T-helper 9 cell (primary cell): ENCODE results near the gene RAD51B.
"Not testable (repeated sequence)": the region's sequence is repeated elsewhere in the genome, so short reads cannot be mapped to it uniquely, and the experiment has no call there.

Source experiments
- DNase-seq: peaks from one replicate; pipeline ENCODE4 v3.0.0-alpha.2; 2020

Gene RAD51B

DNA sequence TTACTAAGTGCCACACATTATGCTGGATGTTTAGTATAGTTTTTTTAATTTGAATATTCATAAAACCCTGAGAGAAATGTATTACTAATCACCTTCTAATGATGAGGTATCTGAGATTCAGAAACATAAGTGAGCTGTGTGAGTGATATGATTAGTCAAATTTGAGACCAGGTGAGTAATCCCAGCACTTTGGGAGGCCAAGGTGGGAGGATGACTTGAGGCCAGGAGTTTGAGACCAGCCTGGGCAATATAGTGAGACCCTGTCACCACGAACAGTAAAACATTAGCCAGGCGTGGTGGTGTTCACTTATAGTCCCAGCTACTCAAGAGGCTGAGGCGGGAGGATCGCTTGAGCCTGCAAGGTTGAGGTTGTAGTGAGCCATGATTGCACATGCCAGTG, 438.4 kb downstream of the RAD51B start:
- DNase-seq: no peak

- DNase-seq: not testable (repeated sequence)
Measured at GRCh38 chr14:68258995-68259394, 439.4 kb downstream of the RAD51B start.

- no peak for DNase-seq
Measured at GRCh38 chr14:68260121-68260520, 440.5 kb downstream of the RAD51B start.

- DNase-seq: no peak
Measured at GRCh38 chr14:68261092-68261842, 441.7 kb downstream of the RAD51B start.

- no peak for DNase-seq
Measured at GRCh38 chr14:68262567-68262966, 443.0 kb downstream of the RAD51B start.

DNA sequence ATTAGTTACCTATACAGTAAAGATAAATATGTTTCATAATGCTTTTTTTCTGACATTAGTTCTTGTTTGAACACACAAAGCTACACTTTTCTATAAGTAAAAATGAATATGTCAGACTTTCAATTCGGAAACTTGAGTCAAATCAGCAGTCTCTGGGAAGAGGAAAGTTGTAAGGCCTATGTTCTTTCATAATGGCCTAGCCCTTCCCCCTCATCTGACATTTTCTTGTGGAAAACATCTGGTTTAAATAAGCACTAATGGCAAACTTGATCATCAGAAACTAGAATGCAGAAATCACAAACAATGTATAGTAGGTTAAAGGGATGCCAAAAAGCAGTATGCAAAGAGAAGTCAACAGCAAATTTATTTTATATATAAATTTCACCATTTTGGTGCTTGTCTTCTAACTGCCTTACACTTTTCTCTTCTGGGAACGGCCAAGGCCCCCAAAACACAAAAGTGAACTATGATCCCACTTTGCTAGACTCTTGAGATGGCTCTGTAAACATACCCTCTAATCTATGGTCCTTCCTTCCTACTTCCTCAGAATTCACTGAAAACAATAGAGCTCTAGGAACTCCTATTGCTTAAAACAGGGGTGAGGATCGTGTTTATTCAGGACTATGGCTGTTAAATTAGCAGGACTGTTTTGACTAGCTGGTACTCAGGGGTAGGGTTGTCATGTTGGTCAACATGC, 444.1 kb downstream of the RAD51B start:
- DNase-seq: no peak

GRCh38 chr14:68264260-68264569, 444.6 kb downstream of the RAD51B start:
- DNase-seq: no peak

GRCh38 chr14:68266998-68267397, 447.4 kb downstream of the RAD51B start:
- no peak for DNase-seq

DNA sequence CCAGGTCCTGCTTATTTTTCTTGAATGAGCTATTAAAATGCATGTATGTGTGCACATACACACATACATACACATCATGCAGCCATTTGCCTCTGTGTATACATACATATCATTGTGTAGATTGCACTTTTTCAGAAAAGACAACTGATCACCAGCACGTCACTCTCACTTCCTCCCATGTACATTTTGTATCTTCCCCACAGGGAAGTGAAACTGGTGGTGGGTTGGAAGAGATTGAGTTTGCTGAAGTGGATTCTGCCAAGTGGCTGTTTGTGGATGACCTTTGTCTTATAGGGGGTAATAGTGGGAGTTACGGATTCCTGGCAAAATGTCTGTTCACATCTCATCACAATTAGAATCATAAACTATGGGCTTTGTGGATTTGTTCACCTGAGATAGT, 448.6 kb downstream of the RAD51B start:
- DNase-seq: no peak

GRCh38 chr14:68268719-68269118, 449.1 kb downstream of the RAD51B start:
- no peak for DNase-seq

DNA sequence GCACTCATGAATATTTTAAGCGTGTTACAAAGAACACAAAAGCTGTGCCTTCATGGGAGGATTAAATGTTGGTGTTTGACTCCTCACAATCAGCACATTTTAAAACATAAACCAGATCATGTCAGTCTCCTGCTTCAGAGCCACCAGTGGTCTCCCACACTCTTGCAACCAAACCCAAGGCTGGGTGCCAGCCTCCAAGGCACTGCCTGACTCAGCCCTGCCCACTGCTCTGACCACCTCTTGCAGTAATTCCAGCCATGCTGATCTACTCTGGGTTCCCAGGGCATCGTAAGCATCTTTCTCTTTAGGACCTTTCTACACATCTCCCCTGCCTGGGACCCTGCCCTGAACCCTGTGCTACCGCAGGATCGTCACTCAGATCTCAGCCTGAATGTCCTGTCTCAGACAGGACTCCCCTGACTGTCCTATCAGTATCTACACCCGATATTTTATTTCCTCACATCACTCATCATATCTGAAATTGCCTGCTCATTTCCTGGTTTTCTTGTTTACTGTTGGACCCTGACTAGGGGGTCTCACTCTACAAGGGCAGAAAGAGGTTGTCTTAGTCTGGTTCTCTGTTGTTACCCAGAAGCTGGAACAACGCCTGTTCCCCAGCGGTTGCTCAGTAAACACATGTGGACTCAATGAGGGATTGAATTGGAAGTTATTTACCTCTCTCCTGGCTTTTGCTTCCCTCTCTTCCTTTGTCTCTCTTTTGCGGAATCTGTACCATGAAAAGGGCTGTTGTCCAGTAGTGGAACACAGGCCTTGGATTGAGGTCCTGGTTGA, 449.8 kb downstream of the RAD51B start:
- no peak for DNase-seq

GRCh38 chr14:68270342-68270741, 450.8 kb downstream of the RAD51B start:
- no peak for DNase-seq

DNA sequence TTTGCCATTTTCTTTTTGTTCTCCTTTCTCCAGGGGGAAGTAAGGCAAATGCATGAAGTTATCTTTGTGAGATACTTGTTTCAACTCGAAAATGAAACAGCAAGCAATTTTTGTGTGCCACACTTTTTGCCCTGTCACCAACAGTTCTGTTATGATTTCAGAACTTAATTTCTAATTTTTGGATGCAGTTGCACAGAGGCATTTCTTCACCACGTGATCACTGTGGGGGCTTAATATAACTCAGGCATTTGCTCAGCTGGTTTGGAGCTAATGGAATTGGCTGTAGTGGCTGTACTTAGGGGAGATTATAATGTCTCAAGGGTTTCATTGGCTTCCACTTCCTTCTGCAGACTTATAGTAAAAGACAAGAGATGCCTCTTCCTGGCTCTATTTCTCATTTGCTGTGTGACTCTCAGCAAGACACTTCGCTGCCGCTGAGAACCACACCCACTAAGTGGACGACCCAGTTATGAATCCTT, 452.4 kb downstream of the RAD51B start:
- DNase-seq: no peak

DNA sequence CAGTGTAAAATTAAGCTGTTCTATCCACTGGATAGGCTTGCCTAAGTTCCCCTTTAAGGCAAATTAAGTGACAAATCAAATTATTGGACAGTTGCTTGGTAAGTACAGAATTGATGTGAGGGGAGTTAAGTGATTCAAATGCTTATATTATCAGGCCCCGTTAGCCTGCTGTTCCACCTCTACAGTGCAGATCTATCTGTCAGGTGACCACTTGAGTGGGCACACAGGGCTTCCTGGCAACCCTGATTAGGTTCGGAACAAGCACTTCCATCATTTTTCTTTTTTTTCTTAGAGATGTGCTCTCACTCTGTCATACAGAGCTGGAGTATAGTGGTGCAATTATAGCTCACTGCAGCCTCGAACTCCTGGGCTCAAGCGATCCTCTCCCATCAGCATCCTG, 453.8 kb downstream of the RAD51B start:
- no peak for DNase-seq

- no peak for DNase-seq
Measured at GRCh38 chr14:68274725-68275124, 455.1 kb downstream of the RAD51B start.

DNA sequence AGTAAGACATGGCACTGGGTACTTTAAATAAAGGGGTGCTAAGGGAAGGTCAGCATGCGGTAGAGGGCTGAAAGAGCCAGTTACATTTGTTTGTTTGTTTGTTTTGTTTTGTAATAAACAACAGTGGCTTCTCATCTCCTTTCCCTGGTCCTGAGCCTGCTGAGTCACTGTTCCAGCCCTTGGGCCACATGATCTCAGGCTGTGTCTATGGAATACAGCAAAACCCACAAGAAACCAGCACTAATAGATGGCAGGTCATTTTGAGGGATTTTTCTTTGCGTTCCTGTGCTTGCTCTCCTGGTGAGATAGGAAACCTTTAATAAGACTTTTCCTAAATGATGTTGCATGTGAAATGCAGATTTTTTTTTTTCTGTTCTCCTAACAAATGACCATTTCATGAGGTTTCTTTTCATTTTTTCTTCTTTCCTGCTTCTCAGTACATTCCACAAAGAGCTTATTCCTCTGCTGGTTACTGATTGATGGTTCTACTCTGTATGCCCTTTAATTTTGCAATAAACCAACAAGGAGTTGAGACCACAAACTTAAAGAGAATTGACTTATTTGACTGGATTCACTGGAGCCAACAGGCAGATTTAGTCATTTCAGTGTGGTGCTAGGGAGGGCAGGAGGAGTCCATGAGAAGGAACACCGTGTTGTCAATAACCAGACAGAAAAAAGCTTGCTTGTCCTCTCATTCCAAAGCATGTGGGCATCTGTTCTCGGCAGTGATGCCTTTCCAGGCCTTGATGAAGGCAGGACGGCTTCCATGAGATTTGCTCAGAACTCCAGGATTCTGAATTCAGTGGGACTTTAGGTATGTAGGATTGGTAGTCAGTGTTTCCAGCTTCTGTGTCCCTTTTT, 459.2 kb downstream of the RAD51B start:
- DNase-seq: no peak

DNA sequence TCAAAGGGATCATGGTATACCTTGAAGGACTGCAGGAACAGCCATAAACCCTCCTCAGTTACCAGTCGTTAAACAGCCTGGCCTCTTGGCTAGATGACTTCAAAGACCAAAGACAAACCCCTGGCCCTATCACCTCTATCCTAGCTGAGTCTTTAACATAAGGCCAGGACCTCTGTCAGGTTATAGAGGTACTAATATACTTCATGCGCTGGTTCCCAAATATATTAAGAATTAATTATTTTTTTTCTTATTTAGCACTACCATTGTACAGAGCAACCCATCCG, 459.8 kb downstream of the RAD51B start:
- no peak for DNase-seq

- DNase-seq: no peak
Measured at GRCh38 chr14:68279777-68280233, 460.2 kb downstream of the RAD51B start.

DNA sequence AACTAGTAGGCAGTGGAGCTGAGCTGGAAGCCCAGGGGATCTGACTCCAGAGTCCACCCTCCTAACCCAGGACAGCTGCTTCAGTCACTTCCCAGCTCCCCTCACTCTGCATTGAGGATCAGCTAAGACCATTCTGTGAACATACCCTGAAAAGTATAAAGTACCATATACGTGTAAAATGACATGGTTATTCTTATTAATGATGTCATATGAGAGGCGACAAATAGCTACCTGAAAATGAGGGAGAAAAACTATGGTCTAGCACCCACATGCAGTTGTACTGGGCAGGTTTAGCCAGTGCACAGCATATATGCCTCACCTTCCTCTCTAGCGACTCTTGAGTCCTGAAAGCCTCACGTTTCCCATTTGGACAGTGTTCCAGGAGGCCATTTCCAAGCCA, 461.9 kb downstream of the RAD51B start:
- DNase-seq: no peak

GRCh38 chr14:68282479-68283377, 463.1 kb downstream of the RAD51B start:
- DNase-seq: peak; percentile 6

GRCh38 chr14:68283378-68284123, 464.0 kb downstream of the RAD51B start:
- DNase-seq: peak; percentile 39
